Tibial nerve (tissue), 4 donors: ENCODE results near the gene HDAC3.

ENCODE experiments used
- EP300 ChIP-seq, 2 donors: sonication (generic); formaldehyde crosslinking; IDR thresholded peaks; one replicate each; pipeline ENCODE4 v1.6.1; 2017; ENCODE audit warnings: antibody characterized with exemption in 2 of 2, mild to moderate bottlenecking in 1 of 2
- POLR2A ChIP-seq, 2 donors: fragments of 450-650 bp; IDR thresholded peaks; one replicate each; pipeline ENCODE4 v1.6.1; 2017; ENCODE audit warnings: antibody characterized with exemption in 2 of 2, mild to moderate bottlenecking in 2 of 2, moderate library complexity in 2 of 2
- TF ChIP-seq, protein P1 (sequence below), 5 experiments: fragments of 200-600 bp in 3 of 5; fragments of 450-650 bp in 2 of 5; sonication (generic) in 3 of 5; IDR thresholded peaks; one replicate each; pipeline ENCODE4 v1.5.1; 2016 to 2019; ENCODE audit warnings: antibody characterized with exemption in 5 of 5, mild to moderate bottlenecking in 3 of 5, moderate library complexity in 2 of 5

DNA sequence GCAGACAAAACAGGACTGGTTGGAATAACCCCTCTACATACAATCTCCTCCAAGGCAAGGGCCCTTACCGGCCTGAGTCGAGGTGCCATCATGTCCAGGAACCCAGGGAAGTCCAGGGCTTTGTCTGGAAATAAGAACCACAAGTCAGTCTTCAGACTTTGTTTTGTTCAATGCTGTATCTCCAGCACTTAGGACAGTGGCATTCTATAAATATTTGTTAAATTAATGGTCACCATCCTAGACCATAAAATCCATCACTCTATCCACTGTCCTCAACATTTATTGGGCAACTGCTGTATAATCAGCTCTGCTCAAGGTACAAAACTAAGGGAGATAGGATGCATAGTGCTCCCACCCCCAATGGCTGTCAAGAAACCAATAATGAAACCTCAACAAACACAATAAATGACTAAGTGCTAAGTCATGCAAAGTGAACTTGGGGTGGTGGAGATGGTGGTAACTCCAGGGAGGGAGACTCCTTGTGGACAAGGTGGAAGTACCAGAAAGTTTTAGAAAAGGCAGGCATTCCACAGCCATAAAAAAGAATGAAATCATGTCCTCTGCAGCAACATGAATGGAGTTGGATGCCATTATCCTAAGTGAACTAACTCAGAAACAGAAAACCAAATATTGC is 5.1 kb upstream of the HDAC3 start:
- TF ChIP-seq, protein P1, sequence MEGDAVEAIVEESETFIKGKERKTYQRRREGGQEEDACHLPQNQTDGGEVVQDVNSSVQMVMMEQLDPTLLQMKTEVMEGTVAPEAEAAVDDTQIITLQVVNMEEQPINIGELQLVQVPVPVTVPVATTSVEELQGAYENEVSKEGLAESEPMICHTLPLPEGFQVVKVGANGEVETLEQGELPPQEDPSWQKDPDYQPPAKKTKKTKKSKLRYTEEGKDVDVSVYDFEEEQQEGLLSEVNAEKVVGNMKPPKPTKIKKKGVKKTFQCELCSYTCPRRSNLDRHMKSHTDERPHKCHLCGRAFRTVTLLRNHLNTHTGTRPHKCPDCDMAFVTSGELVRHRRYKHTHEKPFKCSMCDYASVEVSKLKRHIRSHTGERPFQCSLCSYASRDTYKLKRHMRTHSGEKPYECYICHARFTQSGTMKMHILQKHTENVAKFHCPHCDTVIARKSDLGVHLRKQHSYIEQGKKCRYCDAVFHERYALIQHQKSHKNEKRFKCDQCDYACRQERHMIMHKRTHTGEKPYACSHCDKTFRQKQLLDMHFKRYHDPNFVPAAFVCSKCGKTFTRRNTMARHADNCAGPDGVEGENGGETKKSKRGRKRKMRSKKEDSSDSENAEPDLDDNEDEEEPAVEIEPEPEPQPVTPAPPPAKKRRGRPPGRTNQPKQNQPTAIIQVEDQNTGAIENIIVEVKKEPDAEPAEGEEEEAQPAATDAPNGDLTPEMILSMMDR (IDR thresholded peaks at IDR 0.05) = no peak
- TF ChIP-seq EP300 (IDR thresholded peaks at IDR 0.05) (no peak), POLR2A (IDR thresholded peaks at IDR 0.05) (no peak)
